Left kidney (tissue), 2 donors: ENCODE measurements around the gene ADAMTS4. TPM values are rescaled to one million over a fixed set of nuclear protein-coding genes. Genes with fewer than 3 reads are reported as not detected.

Source experiments
- DNase-seq: peaks from one replicate; pipeline ENCODE4 v3.0.0-alpha.2; 2013
- polyA plus RNA-seq: library from polyadenylated mRNA; unstranded; fragments of 120-200 nt; gene quantifications from one replicate; pipeline ENCODE4 v1.2.1, GENCODE V29; 2013; ENCODE audit not compliant: insufficient read length

The ADAMTS4 gene
- polyA plus RNA-seq, 1 donor: 1.4 TPM

DNA sequence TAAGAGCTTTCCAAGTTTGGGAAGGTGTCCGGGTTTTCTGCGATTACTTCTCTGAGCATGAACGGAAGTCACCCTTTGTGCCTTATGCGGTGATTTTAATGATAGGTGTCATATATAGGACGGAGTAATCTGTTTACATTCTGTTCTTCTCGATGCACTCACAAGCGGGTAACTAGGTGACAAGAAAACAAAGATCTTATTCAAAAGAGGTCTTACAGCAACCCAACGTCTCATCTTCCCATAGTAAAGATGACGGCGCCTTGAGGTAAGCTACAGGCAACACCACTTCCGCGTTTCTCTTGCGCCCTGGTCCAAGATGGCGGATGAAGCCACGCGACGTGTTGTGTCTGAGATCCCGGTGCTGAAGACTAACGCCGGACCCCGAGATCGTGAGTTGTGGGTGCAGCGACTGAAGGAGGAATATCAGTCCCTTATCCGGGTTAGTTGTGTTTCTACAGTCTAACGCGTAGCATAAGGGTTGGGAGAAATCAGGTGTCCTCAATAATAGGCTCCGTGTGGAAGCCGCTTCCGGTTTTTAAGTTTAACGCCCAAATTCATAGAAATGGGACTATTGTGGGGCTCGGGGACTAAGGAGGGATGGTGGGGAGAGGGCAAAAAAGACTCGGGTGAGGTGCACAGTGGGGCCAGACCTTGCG is 45.0 kb downstream of the ADAMTS4 start, which contains the start of gene UFC1:
Gene UFC1 (plus strand): TSS at position 297 of the 656 bp plus-strand sequence. CDS start 20 bp downstream, at position 317.
- peak; percentile 89 for DNase-seq

DNA sequence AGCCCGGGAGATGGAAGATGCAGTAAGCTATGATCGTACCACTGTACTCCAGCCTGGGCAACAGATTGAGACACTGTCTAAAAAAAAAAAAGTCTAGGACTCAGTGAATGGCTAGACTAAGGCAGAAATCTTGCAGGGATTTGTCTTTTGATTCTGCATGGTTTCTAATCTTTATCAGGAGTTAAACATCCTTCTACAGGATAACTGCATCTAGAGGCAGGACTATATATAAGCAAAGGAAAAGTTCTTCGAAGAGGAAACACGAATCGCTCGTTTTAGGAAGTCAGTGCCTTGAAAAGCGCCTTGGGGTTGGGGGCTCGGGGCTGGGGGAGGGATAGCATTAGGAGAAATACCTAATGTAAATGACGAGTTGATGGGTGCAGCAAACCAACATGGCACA is 45.7 kb downstream of the ADAMTS4 start:
- DNase-seq: no peak

DNA sequence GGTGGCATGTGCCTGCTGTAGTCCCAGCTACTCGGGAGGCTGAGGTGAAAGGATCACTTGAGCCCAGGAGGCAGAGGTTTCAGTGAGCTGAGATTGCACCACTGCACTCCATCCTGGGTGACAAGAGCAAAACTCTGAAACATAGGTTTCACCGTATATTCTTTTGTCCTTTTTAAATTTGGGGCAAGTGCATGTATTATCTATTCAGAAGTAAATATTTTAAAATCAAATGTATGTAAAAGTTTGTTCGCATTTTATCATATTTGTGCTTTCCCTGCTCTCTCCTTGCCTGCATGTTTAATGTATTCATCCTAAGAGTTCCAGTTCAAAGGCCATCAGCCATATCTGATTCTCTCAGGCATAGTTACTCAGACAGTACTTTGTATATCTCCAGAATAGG is 53.0 kb downstream of the ADAMTS4 start:
- no peak for DNase-seq

DNA sequence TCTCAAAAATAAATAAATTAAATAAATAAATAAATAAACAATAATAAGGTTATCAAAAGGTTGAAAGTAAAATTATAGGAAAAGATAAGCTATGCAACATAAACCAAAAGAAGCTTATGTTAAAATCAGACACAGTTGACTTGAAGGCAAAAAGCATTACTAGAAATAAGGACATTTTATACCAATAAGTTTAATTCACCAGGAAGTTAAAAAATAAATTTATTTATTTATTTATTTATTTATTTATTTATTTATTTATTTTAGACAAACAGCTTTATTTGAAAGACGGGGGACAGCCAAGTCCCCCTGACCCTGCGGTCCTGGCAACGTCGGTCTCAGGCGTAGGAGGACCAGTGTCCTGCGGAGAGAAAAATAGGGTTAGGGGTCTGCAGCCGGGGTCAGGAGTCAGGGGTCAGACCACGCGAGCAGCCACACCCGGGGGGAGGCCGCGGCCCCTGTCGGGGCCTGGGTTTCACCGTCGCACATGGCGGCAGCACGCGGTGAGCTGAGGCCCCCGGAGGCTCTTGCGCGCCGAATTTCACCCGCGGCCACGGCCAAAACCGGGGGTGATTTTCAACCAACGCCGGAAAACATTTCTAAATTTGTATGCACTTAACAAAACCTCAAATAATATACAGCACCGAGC is 58.0 kb downstream of the ADAMTS4 start:
- no peak for DNase-seq

DNA sequence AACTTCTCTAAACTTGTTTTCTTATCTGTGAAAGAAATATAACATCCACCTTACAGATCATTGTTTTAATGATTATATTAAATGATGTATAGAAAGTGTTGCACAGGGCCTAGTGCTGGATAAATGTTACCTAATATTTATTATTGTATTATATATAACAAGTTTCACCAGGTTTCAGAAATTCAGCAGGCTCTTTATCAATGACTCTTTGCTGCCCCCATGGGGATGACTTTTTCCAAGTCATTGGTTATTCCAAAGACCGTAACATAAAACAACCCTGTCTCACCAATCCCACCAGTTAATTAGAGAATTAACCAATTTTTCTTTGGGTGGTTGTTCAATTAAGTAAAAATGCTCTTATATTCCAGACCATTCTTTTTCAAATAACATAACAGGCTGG is 59.1 kb downstream of the ADAMTS4 start:
- peak; percentile 56 for DNase-seq

DNA sequence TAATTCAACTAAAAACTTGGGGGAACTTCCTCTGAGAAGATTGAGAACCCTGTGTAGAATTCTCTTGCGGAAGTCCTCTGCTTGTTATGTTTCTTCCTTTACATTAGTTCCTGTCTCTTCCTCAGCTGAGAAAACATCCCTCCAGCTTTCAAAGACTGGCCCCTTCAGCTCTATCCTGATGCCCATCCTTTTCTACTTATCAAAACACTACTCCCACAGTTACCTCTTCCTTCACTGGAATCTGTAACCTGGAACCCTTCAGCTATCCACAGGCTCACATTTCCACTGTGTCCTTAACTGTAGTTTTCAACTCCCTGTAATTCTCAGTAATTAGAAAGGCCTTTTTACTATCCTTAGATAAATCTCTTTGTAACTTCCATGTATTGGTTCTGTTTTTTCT is 60.4 kb downstream of the ADAMTS4 start:
- DNase-seq: peak; percentile 21

DNA sequence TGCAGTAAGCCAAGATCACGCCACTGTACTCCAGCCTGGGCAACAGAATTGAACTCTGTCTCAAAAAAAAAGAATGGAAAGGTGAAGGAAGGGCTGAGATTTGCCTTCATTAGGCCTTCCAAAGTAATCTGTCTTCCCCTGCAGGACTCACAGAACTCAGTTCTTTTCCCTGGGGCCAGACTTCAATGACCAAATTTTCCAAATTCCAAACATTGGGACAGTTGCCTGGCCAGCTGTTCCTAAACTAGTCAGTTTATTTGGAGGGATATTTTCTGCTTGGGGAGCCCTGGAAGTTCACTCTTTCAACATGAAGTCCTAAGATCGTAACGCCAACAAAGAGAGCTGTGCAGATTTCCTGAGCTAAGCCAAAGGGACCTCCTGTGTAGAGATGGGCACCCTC is 61.0 kb downstream of the ADAMTS4 start:
- DNase-seq: no peak

Other genes starting within 250 kb of the ADAMTS4 start
- not detected for gene ITLN2, start 244.2 kb downstream of the ADAMTS4 start, polyA plus RNA-seq
- 97.2 TPM for gene F11R, start 177.9 kb downstream of the ADAMTS4 start, polyA plus RNA-seq
- 44.4 TPM for gene TSTD1, start 160.1 kb downstream of the ADAMTS4 start, polyA plus RNA-seq
- 67.9 TPM for gene USF1, start 153.1 kb downstream of the ADAMTS4 start, polyA plus RNA-seq
- gene ARHGAP30, start 129.2 kb downstream of the ADAMTS4 start, polyA plus RNA-seq: 2.2 TPM
- 4.0 TPM for gene NECTIN4, start 109.5 kb downstream of the ADAMTS4 start, polyA plus RNA-seq
- gene KLHDC9, start 100.7 kb downstream of the ADAMTS4 start, polyA plus RNA-seq: 15.0 TPM
- gene PFDN2, start 81.0 kb downstream of the ADAMTS4 start, polyA plus RNA-seq: 61.2 TPM
- gene NIT1, start 80.9 kb downstream of the ADAMTS4 start, polyA plus RNA-seq: 50.5 TPM
- 57.2 TPM for gene DEDD, start 66.4 kb downstream of the ADAMTS4 start, polyA plus RNA-seq
- 142 TPM for gene UFC1, start 45.1 kb downstream of the ADAMTS4 start, polyA plus RNA-seq
- 58.3 TPM for gene USP21, start 39.6 kb downstream of the ADAMTS4 start, polyA plus RNA-seq
- 46.6 TPM for gene PPOX, start 32.6 kb downstream of the ADAMTS4 start, polyA plus RNA-seq
- 36.8 TPM for gene B4GALT3, start 21.5 kb downstream of the ADAMTS4 start, polyA plus RNA-seq
- gene NDUFS2, start 3.3 kb upstream of the ADAMTS4 start, polyA plus RNA-seq: 211 TPM
- 10.8 TPM for gene FCER1G, start 16.2 kb upstream of the ADAMTS4 start, polyA plus RNA-seq
- not detected for gene APOA2, start 24.6 kb upstream of the ADAMTS4 start, polyA plus RNA-seq
- 14.4 TPM for gene TOMM40L, start 27.0 kb upstream of the ADAMTS4 start, polyA plus RNA-seq
- 3.6 TPM for gene NR1I3, start 39.1 kb upstream of the ADAMTS4 start, polyA plus RNA-seq
- 1.2 TPM for gene PCP4L1, start 59.7 kb upstream of the ADAMTS4 start, polyA plus RNA-seq
- gene MPZ, start 110.9 kb upstream of the ADAMTS4 start, polyA plus RNA-seq: 3.5 TPM
- gene SDHC, start 115.3 kb upstream of the ADAMTS4 start, polyA plus RNA-seq: 272 TPM
- gene CFAP126, start 168.8 kb upstream of the ADAMTS4 start, polyA plus RNA-seq: 15.2 TPM